ENCODE measurements around the gene SCN2B.

The SCN2B gene

DNA sequence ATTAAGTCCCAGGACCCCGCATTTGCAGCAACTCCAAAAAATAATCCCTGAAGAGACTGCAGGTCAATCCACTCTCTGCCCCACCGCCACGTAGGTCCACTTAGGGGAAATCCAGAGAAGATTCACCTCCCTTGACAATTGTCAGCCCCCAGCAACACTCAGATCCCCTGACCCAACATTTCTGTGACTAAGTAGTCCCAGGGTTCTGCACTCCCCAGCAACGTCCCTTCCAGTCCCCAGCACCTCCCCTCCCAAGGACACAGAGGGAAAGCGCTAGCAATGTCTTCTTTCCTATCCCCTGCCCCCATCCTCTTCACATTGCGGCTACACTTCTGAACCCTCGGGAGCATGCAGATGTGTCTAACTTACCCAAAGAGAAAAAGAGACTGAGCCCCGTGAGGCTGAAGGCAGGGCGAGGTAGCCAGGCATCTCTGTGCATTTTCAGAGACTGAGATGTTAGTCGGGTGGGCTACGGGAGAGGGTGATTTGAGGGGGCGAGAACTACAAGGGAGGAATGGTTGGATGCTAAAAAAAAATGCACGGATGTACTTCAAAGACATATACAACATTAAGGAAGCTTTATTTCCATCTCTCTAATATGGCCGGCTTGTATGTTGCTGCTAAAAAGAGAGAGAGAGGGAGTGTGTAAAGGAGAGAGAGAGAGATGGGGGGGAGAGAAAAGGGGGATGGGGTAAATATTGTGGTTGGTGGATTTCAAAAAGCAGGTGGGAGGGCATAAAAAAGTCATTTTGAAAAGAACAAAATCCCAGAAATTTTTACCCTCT, at the start of gene SCN2B:
Gene SCN2B (minus strand): TSS at position 647 of the 785 bp plus-strand sequence. CDS start 208 bp downstream, at position 439.
- no peak for DNase-seq (ENCODE audit: low read depth, low spot score)

DNA sequence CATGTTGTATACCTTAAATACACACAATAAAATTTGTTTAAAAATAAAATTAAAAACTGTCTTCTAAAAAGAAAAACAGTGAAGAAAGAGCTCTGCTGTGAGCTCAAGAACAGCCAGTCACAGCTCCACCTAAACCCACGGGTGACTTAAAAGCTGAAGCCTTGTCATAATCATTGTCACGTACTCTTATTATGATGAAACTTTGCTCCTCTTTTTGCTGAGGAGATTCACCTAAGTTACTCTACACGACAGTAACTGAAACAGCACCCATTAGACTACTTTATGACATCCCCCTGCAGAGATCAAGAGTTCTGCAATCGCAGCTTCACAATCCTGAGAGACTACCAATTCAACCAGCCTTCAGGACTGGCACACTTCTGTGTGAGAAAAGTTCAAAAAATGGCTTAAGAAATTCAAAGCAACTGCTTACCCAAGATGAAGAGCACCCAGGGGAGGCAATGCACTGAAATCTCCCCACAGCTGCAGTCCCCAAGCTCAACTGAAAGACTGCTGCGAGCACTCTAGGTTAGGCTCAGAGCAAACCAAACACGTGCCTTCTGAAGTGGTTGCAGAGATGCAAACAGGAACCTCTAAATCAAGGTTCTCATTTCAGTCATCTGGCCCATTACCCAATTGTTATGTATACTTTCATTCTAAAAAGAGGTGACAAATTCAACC, 48.2 kb upstream of the SCN2B start, which contains the start of gene JAML:
Gene JAML (minus strand): TSS at position 501 of the 678 bp plus-strand sequence. CDS start 10,145 bp downstream, outside the sequence.
- no peak for DNase-seq (ENCODE audit: low read depth, low spot score)

DNA sequence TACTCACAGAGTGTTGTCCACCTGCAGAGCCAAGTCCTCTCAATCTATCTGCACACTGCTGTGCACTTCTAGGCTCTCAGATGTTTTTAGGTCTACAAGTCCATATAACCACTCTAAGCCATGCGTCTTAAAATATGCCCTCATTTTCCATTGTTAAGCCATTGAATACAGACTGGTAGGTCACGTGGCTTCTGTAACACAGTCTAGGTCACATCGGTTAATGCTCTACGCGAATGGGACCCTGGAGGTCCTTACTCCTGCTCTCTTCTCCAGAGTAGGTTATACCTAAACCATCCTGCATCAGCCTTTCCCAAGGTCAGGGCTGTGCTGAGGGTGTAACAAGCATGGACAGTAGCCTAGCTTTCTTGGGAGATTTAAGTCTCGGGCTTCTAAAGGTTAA, 47.6 kb upstream of the SCN2B start:
- DNase-seq (ENCODE audit: low read depth, low spot score) = no peak

- no peak for DNase-seq (ENCODE audit: low read depth, low spot score)
Observed at GRCh38 chr11:118223570-118223969, 47.1 kb upstream of the SCN2B start.

DNA sequence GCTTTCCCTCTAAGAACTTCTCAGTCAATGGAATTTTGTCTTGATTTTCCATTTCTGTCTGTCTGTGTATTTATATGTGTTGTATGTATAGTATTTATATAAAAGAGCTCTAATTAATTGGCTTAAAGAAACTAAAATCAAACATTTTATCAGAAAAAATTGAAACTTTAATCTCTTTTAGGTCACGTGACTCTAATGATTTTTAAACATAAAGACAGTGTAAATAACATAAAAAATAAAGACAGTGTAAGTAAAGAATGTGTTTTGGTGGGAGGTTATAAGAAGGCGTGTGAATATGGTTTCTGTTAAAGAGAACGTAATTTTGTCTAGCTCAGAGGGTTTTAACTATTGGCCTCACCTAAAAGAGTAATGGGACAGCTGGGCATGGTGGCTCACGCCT, 46.0 kb upstream of the SCN2B start:
- DNase-seq (ENCODE audit: low read depth, low spot score) = no peak

GRCh38 chr11:118221419-118221818, 45.0 kb upstream of the SCN2B start:
- DNase-seq (ENCODE audit: low read depth, low spot score) = no peak

DNA sequence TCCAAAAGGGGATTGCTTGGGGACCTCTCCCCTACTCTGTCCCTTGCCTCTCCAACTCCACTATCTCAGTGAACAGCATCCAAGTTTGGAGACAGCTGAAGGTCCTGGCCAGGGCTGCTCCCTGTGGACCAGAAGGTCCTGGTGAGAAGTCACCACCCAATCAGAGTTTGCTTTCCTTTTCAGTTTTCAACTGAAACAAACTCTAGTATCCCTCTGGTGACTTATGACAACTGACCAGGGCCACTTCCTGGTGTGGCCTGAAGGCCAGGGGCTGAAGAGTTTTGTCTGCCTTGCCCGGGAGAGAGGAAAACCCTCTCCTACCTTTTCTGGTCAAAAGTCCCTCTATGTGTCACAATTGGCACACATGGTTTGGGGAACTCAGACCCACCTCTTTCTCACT, 43.3 kb upstream of the SCN2B start:
- DNase-seq (ENCODE audit: low read depth, low spot score) = no peak

DNA sequence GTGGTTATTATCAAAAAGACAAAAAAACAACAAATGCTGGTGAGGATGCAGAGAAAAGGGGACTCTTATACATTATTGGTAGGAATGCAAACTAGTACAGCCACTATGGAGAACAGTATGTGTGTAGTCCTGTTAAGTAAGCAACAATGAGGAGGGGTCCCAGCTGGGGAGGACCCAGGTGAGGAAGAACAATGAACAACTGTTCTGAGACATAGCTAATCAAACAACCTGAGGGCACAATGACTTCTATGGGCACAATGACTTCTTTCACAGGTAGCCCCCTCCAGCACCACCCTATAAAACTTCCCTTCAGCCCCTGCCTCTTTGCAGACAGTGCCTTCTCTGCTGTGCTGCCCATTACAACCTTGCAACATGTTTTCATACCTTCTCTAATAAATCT, 42.8 kb upstream of the SCN2B start:
- DNase-seq (ENCODE audit: low read depth, low spot score) = no peak

DNA sequence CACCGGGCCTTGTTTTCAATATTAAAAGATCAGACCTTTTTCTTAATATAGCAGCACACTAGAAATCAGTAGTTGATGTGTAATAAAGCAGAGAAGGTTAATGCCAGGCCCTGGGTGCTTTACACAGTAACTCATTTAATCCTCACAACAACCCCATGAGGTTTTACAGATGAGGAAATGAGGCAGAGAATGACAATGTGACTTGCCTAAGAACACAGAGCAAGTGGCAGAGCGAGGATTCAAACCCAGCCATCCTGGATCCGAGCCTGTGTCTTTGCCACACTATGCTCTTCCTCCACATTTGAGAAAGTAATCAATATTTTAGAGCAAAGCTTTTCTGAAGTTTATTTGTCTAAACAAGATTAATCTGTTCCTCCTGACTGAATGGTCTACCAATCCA, 41.1 kb upstream of the SCN2B start:
- no peak for DNase-seq (ENCODE audit: low read depth, low spot score)

DNA sequence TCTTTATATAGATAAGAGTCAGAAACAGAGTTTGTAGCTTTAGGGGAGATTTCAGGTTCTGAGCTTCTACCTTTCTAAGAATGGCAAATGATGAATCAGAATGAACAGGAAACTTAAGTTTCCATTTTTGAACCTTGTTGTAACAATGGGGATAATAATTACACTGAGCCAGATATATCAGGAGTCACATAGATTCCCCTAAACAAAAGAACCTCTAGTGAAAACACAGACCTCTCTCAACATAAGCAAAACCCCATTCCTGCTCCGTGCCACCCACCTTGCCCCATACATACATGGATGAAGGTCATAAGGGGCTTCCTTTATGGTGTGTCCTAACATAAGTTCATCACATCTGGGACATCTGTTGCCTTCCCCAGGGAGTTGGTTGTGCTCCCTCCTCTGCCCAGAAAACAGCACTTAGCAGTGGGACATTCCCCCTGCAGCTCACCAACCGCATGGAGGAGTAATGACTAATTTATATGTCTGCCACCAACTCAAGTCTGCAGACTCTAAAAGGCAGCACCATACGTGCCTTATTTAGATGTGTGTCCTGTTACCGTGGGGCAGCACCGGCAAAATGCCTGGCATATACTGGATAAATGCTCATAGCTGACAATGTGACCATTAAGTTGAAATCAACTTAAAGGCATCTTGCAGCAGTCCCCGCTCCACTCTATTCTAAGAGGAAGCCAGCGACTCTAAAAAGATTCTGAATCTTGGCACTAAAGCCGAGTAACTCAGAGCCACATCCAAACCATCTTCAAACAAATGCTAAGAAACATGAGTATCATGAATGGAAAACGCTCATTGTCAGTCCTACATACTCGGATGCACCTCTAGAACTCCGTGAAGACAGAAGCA, 40.4 kb upstream of the SCN2B start:
- DNase-seq (ENCODE audit: low read depth, low spot score) = no peak

DNA sequence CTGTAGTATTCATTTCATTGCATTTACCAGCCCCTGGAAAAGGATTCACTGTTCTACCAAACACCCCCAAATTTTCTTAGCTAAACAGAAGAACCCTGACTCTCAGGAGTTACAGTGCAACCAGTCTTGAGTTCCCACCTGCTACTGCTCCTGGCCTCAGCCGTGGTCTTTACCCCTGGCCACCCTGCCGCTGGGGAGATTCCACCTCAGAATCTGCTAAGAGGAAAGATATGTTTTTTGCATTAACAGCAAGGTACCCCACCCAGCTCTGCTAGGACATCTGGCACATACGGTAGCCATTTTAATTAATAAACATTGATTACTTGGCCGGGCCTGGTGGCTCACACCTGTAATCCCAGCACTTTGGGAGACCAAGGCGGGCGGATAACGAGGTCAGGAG, 39.3 kb upstream of the SCN2B start:
- DNase-seq (ENCODE audit: low read depth, low spot score) = no peak

DNA sequence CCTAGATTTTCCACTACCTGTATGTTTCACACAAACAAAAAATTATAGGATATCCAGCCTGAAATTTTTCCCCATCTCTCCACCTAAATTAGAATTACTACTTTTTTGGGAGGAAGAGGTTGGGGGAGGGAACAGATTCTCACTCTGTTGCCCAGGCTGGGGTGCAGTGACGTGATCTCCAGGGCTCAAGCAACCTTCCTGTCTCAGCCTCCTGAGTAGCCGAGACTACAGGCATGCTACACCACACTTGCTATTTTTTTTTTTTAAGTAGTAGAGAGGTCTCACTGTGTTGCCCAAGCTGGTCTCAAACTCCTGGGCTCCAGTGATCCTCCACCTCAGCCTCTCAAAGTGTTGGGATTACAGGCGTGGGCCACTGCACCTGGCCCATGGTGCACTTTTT, 38.8 kb upstream of the SCN2B start:
- no peak for DNase-seq (ENCODE audit: low read depth, low spot score)

DNA sequence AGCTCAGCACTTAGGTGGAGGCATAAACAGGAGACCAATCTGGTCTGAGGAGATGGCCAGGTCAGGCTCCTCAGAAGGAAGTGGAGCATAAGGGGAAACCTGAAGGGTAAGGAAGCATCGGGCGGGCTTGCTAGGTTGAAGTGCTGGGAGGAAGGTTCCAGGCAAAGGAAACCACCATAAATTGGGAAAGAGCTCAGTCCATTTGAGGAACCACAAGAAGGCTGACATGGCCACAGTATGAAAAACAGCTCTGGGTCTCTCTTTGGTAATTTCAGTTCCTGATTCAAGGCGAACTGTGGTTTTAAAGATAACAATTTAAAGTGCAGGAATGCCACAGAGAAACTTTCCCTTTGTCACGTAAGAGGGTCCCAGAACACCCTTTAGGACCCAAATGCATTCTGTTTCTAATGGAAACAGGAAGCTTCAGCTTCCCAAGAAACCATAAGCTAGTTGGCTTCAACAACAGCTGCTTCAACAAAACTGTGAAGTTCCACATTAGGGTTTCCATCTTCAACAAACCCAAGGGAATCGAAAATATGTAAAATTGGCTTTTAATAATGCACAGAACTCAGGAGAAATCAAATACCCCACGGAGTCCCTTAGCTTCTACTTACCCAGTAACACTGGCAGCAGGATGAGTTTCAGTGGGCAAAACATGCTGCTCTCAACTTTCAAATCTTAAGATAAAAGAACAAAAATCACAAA, 37.9 kb upstream of the SCN2B start:
- no peak for DNase-seq (ENCODE audit: low read depth, low spot score)

- no peak for DNase-seq (ENCODE audit: low read depth, low spot score)
Observed at GRCh38 chr11:118213781-118214180, 37.3 kb upstream of the SCN2B start.

DNA sequence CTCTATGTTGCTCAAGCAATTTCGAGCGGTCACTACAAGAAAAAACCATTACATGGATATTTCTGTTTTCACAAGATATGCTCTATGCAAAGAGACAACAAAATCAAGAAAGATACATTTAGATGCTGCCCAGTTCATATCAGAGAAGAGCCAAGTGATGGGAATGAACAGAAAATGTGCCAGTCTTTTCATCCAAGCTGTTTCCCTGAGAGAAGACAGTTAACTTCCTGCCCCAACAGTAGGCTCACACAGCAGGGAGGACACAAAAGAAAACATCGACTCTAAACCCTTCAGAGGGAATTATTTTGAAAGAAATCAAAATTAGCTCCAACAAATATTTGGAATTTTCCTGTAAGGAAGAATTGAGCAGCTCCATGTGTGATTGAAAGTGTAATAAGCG, 36.8 kb upstream of the SCN2B start:
- no peak for DNase-seq (ENCODE audit: low read depth, low spot score)

- no peak for DNase-seq (ENCODE audit: low read depth, low spot score)
Observed at GRCh38 chr11:118212781-118213191, 36.3 kb upstream of the SCN2B start.

DNA sequence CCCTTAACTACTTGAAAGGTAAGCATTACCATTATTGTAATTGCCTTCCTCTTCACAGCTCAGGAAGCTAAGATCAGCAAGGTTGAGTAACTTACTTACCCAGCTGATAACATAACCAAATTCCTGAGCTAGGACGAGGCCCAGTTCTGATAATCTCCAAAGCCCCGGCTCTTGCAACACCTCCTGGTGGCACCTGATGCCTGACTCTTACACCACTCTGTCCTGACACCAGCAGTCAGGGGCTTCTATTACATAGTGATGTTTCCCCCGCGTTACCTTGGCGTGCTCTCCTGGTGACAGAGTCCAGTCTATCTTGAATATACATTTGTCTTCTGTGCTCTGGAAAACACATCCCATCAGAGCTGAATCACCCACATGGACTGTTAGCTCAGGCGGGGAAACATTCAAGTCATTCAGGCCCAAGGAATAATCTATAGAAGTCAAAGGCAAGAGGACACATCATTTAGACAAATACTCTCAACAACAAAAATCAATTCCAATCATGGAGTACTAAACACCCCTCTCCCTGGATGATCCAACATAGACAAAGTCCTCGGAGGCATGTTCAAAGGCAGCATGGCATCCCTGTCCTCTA, 35.8 kb upstream of the SCN2B start:
- DNase-seq (ENCODE audit: low read depth, low spot score) = no peak

DNA sequence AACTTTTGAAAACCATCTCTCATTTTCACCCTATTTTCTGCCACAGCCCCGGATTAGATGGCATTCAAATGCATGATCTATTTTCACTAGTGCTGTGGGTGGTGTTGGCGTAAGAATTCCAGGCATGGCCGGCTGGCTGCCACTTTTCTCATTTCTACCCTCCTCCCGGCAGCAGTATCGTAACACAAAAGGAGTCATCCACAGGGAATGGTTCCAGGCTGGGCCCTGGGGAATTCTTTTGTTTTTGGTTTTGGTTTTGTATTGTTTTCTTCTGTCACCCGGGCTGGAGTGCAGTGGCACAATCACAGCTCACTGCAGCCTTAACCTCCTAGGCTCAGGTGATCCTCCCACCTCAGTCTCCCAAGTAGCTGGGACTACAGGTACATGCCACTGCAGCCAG, 34.6 kb upstream of the SCN2B start:
- DNase-seq (ENCODE audit: low read depth, low spot score) = no peak

DNA sequence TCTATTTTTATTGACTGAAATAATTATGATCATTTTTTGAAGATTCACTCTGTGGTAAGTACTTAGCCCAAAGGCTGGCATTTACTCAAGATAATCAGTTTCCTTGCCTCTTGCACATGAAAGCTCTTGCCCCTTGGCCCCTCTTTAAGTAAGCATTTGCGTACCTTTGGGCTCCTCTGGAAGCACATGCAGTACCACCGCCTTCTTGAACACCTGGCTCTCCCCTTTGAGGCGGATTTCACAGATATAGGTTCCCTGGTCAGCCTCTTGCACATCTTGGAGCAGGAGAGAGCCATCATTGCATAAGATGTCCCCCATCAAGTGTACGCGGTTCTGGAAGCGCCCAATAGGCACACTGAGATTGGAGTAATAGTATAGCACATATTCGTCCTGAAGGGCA, 33.9 kb upstream of the SCN2B start:
- no peak for DNase-seq (ENCODE audit: low read depth, low spot score)

DNA sequence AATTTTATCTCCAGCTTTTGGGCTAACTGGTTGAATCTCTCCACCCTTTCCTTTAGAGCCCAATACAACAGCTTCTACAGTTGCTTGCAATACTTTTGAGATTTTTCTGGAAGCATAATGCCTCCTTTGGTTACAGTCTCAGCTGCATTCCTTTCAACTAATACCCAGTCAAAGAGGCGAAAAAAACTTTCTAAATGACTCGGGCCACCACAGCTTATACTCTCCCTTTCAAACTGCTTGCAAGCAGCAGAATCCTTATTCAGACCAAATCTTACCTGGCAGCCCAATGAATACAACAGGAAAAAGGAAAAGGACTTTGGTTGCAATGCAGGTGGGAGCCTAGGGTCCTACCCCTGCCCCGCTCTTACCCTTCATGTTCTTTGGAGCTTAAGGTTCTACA, 32.6 kb upstream of the SCN2B start:
- no peak for DNase-seq (ENCODE audit: low read depth, low spot score)

DNA sequence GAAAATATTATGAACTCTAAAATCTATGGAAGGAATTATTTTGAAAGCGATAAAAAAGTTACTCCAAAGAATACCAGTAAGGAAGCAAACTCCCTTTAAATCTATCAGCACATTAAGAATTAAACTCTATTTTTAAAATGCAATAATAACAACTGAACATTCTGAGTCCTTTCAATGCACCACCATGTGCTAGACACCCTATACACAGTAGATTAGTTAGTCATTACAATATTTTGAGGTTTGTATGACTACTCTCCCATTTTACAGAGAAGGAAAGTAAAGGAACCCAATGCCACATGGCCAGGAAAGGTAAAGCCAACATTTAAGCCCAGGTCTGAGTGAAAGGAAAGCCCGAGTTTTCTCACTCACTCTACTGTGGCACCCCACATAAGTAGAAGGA, 30.6 kb upstream of the SCN2B start:
- no peak for DNase-seq (ENCODE audit: low read depth, low spot score)
